Measurements from ENCODE around the gene RAPGEF2. TPM values are rescaled to one million over a fixed set of nuclear protein-coding genes. Genes with fewer than 3 reads are reported as not detected.

The RAPGEF2 gene
- total and polyA plus RNA-seq, 9 of the 15 experiments (the other 6 are each of a cell fraction or from before 2014, with no cell fraction given) = 3.1 to 32.6 (median 23.1) TPM

DNA sequence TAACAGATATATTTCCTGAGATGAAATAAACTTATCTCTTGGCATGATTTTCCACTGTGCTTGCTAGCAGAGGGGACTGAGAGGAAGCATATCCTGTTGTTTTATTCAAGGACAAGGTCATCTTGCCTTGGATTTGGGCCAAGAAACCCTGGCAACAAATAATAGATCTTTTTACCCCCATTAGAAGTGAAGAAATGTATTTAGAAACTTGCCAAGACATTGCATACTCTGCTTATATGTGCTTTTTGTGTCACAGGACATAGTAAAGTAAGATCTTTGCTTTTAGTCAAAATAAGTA lies 170.2 kb downstream of the RAPGEF2 start:
- intact Hi-C loops (cut with micrococcal nuclease) (no loop called here), in situ Hi-C loops (cut with MboI) (no loop called here)
- no TSS peak for BruUV-seq (replicated peaks)
- H3K27me3 ChIP-seq (ENCODE audit: control insufficient read depth in 2 of 2, insufficient read depth in 2 of 2, low read length in 2 of 2) = no peaks in the 10 kb centered on the region
- H3K9ac ChIP-seq (ENCODE audit: insufficient read depth in 1 of 2, low read depth in 2 of 2, low read length in 2 of 2) = no peak overlapping the region
- H3K27ac ChIP-seq (ENCODE audit: extremely low read depth, low read depth, low read length) = no peak overlapping the region
- H3K36me3 ChIP-seq (ENCODE audit: control insufficient read depth, insufficient read depth, low read length) = no peaks in the 10 kb centered on the region
- H3K4me2 ChIP-seq (ENCODE audit: insufficient read depth, low read length) = no peak overlapping the region
- ATAC-seq (0 out of 3 replicates have a peak, but pooled peaks have one; percentile 33), DNase-seq (ENCODE audit: extremely low read depth in 1 of 4, low spot score in 3 of 4) (peak in 2 of 4 experiments; percentile 7 to 19), FAIRE-seq (no peak)
- H3K9me1 ChIP-seq (ENCODE audit: control insufficient read depth, insufficient read depth, low read length) = no peaks in the 10 kb centered on the region
- ChIA-PET POLR2A (no interaction called here), CTCF (ENCODE audit: low intra/inter-chr PET ratio) (no interaction called here)
- no peaks in the 10 kb centered on the region for H3K9me3 ChIP-seq (replicated peaks; ENCODE audit: control insufficient read depth, insufficient read depth, low read depth, low read length)
- H2AFZ ChIP-seq (ENCODE audit: low read depth, low read length) = no peak overlapping the region
- no peaks in the 10 kb centered on the region for H3K79me2 ChIP-seq (ENCODE audit: control insufficient read depth, insufficient read depth, low read length)
- TF ChIP-seq ESRRA (IDR thresholded peaks at IDR 0.05; ENCODE audit: borderline replicate concordance, low read depth) (peak; percentile 76; the same call in 1 of the 2 replicates), NFIC (IDR thresholded peaks at IDR 0.05) (peak; percentile 72), TAF1 (IDR thresholded peaks at IDR 0.05; ENCODE audit: control insufficient read depth, extremely low read depth, insufficient read depth, low read length, severe bottlenecking) (no peak), ZNF41 (CRISPR knock-in tag; conservative IDR thresholded peaks at IDR 0.05) (no peak)
- H3K4me1 ChIP-seq (replicated peaks in 1 of 2; ENCODE audit: control insufficient read depth in 2 of 2, insufficient read depth in 2 of 2, low read length in 2 of 2) = peaks cover 0 to 3% of the 10 kb centered on the region in 2 experiments; a peak in 2 of 5 replicates
- no peaks in the 10 kb centered on the region for H4K20me1 ChIP-seq (replicated peaks; ENCODE audit: control insufficient read depth, insufficient read depth, low read length)
- H3K4me3 ChIP-seq = no peak overlapping the region

DNA sequence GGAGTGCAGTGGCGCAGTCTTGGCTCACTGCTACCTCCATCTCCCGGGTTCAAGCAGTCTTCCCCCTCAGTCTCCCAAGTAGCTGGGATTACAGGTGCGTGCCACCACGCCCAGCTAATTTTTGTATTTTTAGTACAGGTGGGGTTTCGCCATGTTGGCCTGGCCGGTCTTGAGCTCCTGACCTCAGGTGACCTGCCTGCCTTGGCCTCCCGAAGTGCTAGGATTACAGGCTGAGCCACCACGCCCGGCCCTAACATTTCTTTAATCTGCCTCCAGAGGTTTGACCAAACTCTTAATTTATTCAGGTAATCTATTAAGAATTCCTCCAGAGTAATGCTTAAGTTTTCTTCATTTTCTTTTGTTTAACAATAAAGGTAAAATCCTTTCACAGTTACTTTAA lies 171.0 kb downstream of the RAPGEF2 start:
- H2AFZ ChIP-seq (ENCODE audit: low read depth, low read length) = no peak overlapping the region
- H3K36me3 ChIP-seq (ENCODE audit: control insufficient read depth, insufficient read depth, low read length) = no peaks in the 10 kb centered on the region
- ChIA-PET CTCF (ENCODE audit: low intra/inter-chr PET ratio) (no interaction called here), POLR2A (interaction anchor here (1.2 kb wide), 1 partner anchor 13 kb away, joined by 3 read pairs; no protein-coding TSS in a partner anchor)
- FAIRE-seq (no peak), ATAC-seq (peak; percentile 55), DNase-seq (ENCODE audit: extremely low read depth in 1 of 4, low spot score in 3 of 4) (no peak)
- H3K4me2 ChIP-seq (ENCODE audit: insufficient read depth, low read length) = no peak overlapping the region
- H3K9ac ChIP-seq (ENCODE audit: insufficient read depth in 1 of 2, low read depth in 2 of 2, low read length in 2 of 2) = no peak overlapping the region
- no peaks in the 10 kb centered on the region for H3K9me3 ChIP-seq (replicated peaks; ENCODE audit: control insufficient read depth, insufficient read depth, low read depth, low read length)
- BruUV-seq (replicated peaks) = no TSS peak
- no peaks in the 10 kb centered on the region for H3K9me1 ChIP-seq (ENCODE audit: control insufficient read depth, insufficient read depth, low read length)
- no peak overlapping the region for H3K27ac ChIP-seq (ENCODE audit: extremely low read depth, low read depth, low read length)
- intact Hi-C loops (cut with micrococcal nuclease) = no loop called here
- in situ Hi-C loops (cut with MboI) = no loop called here
- H3K27me3 ChIP-seq (ENCODE audit: control insufficient read depth in 2 of 2, insufficient read depth in 2 of 2, low read length in 2 of 2) = no peaks in the 10 kb centered on the region
- WGBS (ENCODE audit: insufficient coverage, low coverage, missing lambda C conversion rate) = 44% methylated on average over 8 of the region's 9 CpGs
- no peak overlapping the region for H3K4me3 ChIP-seq
- no peak for TF ChIP-seq TRIM28 (IDR thresholded peaks at IDR 0.05)
- TF ChIP-seq, protein P1, sequence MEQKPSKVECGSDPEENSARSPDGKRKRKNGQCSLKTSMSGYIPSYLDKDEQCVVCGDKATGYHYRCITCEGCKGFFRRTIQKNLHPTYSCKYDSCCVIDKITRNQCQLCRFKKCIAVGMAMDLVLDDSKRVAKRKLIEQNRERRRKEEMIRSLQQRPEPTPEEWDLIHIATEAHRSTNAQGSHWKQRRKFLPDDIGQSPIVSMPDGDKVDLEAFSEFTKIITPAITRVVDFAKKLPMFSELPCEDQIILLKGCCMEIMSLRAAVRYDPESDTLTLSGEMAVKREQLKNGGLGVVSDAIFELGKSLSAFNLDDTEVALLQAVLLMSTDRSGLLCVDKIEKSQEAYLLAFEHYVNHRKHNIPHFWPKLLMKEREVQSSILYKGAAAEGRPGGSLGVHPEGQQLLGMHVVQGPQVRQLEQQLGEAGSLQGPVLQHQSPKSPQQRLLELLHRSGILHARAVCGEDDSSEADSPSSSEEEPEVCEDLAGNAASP (IDR thresholded peaks at IDR 0.05) = 0 out of 2 replicates have a peak, but pooled peaks have one; percentile 13
- peaks cover 0 to 3% of the 10 kb centered on the region in 2 experiments; a peak in 2 of 5 replicates for H3K4me1 ChIP-seq (replicated peaks in 1 of 2; ENCODE audit: control insufficient read depth in 2 of 2, insufficient read depth in 2 of 2, low read length in 2 of 2)
- H3K79me2 ChIP-seq (ENCODE audit: control insufficient read depth, insufficient read depth, low read length) = no peaks in the 10 kb centered on the region
- H4K20me1 ChIP-seq (replicated peaks; ENCODE audit: control insufficient read depth, insufficient read depth, low read length) = no peaks in the 10 kb centered on the region
